HEK293 (cell line): ENCODE results near the gene TP53I3.

Experiments used
- CTCF ChIA-PET: fragments of 350-600 bp; formaldehyde crosslinking; extraction: SDS; loops from one replicate; lab custom pipeline; 2021; ENCODE audit warnings: antibody characterized with exemption; lab: Yijun Ruan, JAX
- POLR2A ChIA-PET: fragments of 300-600 bp; formaldehyde crosslinking; extraction: SDS; loops from one replicate; lab custom pipeline; 2020; ENCODE audit warnings: antibody characterized with exemption, inconsistent platforms; lab: Yijun Ruan, JAX
- H3K27ac ChIP-seq: fragments of 200-500 bp; sonication (Bioruptor generic); 2 replicates; pipeline ENCODE4 v1.5.1; 2014; ENCODE audit warnings: low read depth, low read length, control low read depth, inconsistent platforms; ENCODE audit errors: extremely low read depth
- H3K36me3 ChIP-seq, 2 experiments: fragments of 200-500 bp in 1 of 2; sonication (Bioruptor generic) in 1 of 2; 1 replicate in 1 of 2; 2 replicates in 1 of 2; pipeline ENCODE4 v1.5.1; 2014 to 2017; ENCODE audit warnings: inconsistent platforms in 2 of 2, low read length in 2 of 2; ENCODE audit not compliant: control insufficient read depth in 2 of 2, insufficient read depth in 1 of 2
- H3K4me1 ChIP-seq: fragments of 200-500 bp; sonication (Bioruptor generic); 2 replicates; pipeline ENCODE4 v1.5.1; 2014; ENCODE audit warnings: mild to moderate bottlenecking, low read length, inconsistent platforms; ENCODE audit not compliant: control insufficient read depth, insufficient read depth
- H3K4me3 ChIP-seq: 2 replicates; pipeline ENCODE4 v1.5.1; 2011; ENCODE audit warnings: low read depth, mild to moderate bottlenecking, control low read depth, low read length, moderate library complexity
- H3K9me3 ChIP-seq: fragments of 200-500 bp; sonication (Bioruptor generic); 2 replicates; pipeline ENCODE4 v1.5.1; 2014; ENCODE audit warnings: low read depth, low read length, inconsistent platforms; ENCODE audit not compliant: control insufficient read depth, insufficient read depth
- GLIS1 ChIP-seq: fragments of 450-650 bp; formaldehyde crosslinking; IDR thresholded peaks from 2 replicates; pipeline ENCODE4 v1.5.1; 2016; ENCODE audit warnings: missing biosample characterization, missing genetic modification characterization
- IKZF3 ChIP-seq: fragments of 450-650 bp; IDR thresholded peaks from 2 replicates; pipeline ENCODE4 v1.5.0; 2018; ENCODE audit warnings: missing biosample characterization, mild to moderate bottlenecking, missing genetic modification characterization, moderate library complexity
- KLF1 ChIP-seq: fragments of 450-650 bp; formaldehyde crosslinking; IDR thresholded peaks from 2 replicates; pipeline ENCODE4 v1.5.1; 2016; ENCODE audit warnings: missing biosample characterization, missing genetic modification characterization
- PRDM1 ChIP-seq: fragments of 450-650 bp; formaldehyde crosslinking; IDR thresholded peaks from 2 replicates; pipeline ENCODE4; 2016; ENCODE audit warnings: missing biosample characterization, missing genetic modification characterization
- RBAK ChIP-seq: fragments of 450-650 bp; formaldehyde crosslinking; IDR thresholded peaks from 2 replicates; pipeline ENCODE4 v1.5.1; 2016; ENCODE audit warnings: missing biosample characterization, missing genetic modification characterization
- SCRT2 ChIP-seq: fragments of 450-650 bp; formaldehyde crosslinking; IDR thresholded peaks from 2 replicates; pipeline ENCODE4 v1.5.1; 2016; ENCODE audit warnings: missing biosample characterization, missing genetic modification characterization
- SP2 ChIP-seq: fragments of 450-650 bp; formaldehyde crosslinking; IDR thresholded peaks from 2 replicates; pipeline ENCODE4 v1.5.1; 2016; ENCODE audit warnings: missing biosample characterization, missing genetic modification characterization
- YY1 ChIP-seq: fragments of 450-650 bp; formaldehyde crosslinking; IDR thresholded peaks from 2 replicates; pipeline ENCODE4 v1.5.1; 2018; ENCODE audit warnings: missing biosample characterization, missing genetic modification characterization
- YY2 ChIP-seq: fragments of 450-650 bp; formaldehyde crosslinking; IDR thresholded peaks from 2 replicates; pipeline ENCODE4 v1.5.1; 2016; ENCODE audit warnings: missing biosample characterization, missing genetic modification characterization
- ZBTB48 ChIP-seq: fragments of 450-650 bp; formaldehyde crosslinking; IDR thresholded peaks from 2 replicates; pipeline ENCODE4 v1.5.1; 2016; ENCODE audit warnings: missing biosample characterization, missing genetic modification characterization
- ZFP37 ChIP-seq: fragments of 450-650 bp; formaldehyde crosslinking; IDR thresholded peaks from 2 replicates; pipeline ENCODE4 v1.5.1; 2016; ENCODE audit warnings: missing biosample characterization, missing genetic modification characterization
- ZNF121 ChIP-seq: fragments of 450-650 bp; formaldehyde crosslinking; IDR thresholded peaks from 2 replicates; pipeline ENCODE4 v1.5.1; 2016; ENCODE audit warnings: missing biosample characterization, missing genetic modification characterization
- ZNF146 ChIP-seq: fragments of 450-650 bp; formaldehyde crosslinking; IDR thresholded peaks from 2 replicates; pipeline ENCODE4 v1.5.1; 2016; ENCODE audit warnings: missing biosample characterization, missing genetic modification characterization
- ZNF175 ChIP-seq: fragments of 450-650 bp; formaldehyde crosslinking; IDR thresholded peaks from 2 replicates; pipeline ENCODE4 v1.5.1; 2016; ENCODE audit warnings: missing biosample characterization, missing genetic modification characterization
- ZNF19 ChIP-seq: fragments of 450-650 bp; formaldehyde crosslinking; IDR thresholded peaks from 2 replicates; pipeline ENCODE4; 2016; ENCODE audit warnings: missing biosample characterization, missing genetic modification characterization, low read depth
- ZNF23 ChIP-seq: fragments of 450-650 bp; formaldehyde crosslinking; IDR thresholded peaks from 2 replicates; pipeline ENCODE4 v1.5.1; 2016; ENCODE audit warnings: missing biosample characterization, missing genetic modification characterization, borderline replicate concordance
- ZNF341 ChIP-seq: fragments of 450-650 bp; formaldehyde crosslinking; IDR thresholded peaks from 2 replicates; pipeline ENCODE4; 2016; ENCODE audit warnings: low read depth, missing biosample characterization, missing genetic modification characterization
- ZNF394 ChIP-seq: fragments of 450-650 bp; formaldehyde crosslinking; IDR thresholded peaks from 2 replicates; pipeline ENCODE4 v1.5.1; 2016; ENCODE audit warnings: missing biosample characterization, missing genetic modification characterization, mild to moderate bottlenecking, moderate library complexity, borderline replicate concordance
- ZNF544 ChIP-seq: fragments of 450-650 bp; formaldehyde crosslinking; IDR thresholded peaks from 2 replicates; pipeline ENCODE4 v1.5.0; 2017; ENCODE audit warnings: missing biosample characterization, missing genetic modification characterization
- ZNF654 ChIP-seq: fragments of 450-650 bp; formaldehyde crosslinking; IDR thresholded peaks from 2 replicates; pipeline ENCODE4 v1.5.1; 2016; ENCODE audit warnings: low read depth, missing biosample characterization, missing genetic modification characterization
- ZNF677 ChIP-seq: fragments of 450-650 bp; IDR thresholded peaks from 2 replicates; pipeline ENCODE4 v1.5.0; 2018; ENCODE audit warnings: missing biosample characterization, mild to moderate bottlenecking, missing genetic modification characterization, moderate library complexity
- ZNF76 ChIP-seq: fragments of 450-650 bp; formaldehyde crosslinking; IDR thresholded peaks from 2 replicates; pipeline ENCODE4; 2016; ENCODE audit warnings: low read depth, missing biosample characterization, missing genetic modification characterization, borderline replicate concordance
- ZNF843 ChIP-seq: fragments of 450-650 bp; formaldehyde crosslinking; IDR thresholded peaks from 2 replicates; pipeline ENCODE4 v1.5.1; 2016; ENCODE audit warnings: missing biosample characterization, missing genetic modification characterization
- ZSCAN16 ChIP-seq: fragments of 450-650 bp; formaldehyde crosslinking; IDR thresholded peaks from 2 replicates; pipeline ENCODE4 v1.5.1; 2016; ENCODE audit warnings: missing biosample characterization, missing genetic modification characterization
- ZSCAN30 ChIP-seq: fragments of 450-650 bp; IDR thresholded peaks from 2 replicates; pipeline ENCODE4 v1.5.1; 2018; ENCODE audit warnings: missing biosample characterization, mild to moderate bottlenecking, missing genetic modification characterization, moderate library complexity
- TF ChIP-seq, protein P1 (sequence below): fragments of 450-650 bp; formaldehyde crosslinking; conservative IDR thresholded peaks from 2 replicates; pipeline ENCODE4 v1.5.1; 2016; ENCODE audit warnings: low read depth, missing biosample characterization, missing genetic modification characterization
- TF ChIP-seq, protein P2 (sequence below): fragments of 450-650 bp; formaldehyde crosslinking; IDR thresholded peaks from 2 replicates; pipeline ENCODE4 v1.5.1; 2017; ENCODE audit warnings: missing biosample characterization, missing genetic modification characterization
- TF ChIP-seq, protein P3 (sequence below): fragments of 450-650 bp; formaldehyde crosslinking; IDR thresholded peaks from 2 replicates; pipeline ENCODE4 v1.5.1; 2016; ENCODE audit warnings: missing biosample characterization, missing genetic modification characterization
- TF ChIP-seq, protein P4 (sequence below): fragments of 450-650 bp; formaldehyde crosslinking; IDR thresholded peaks from 2 replicates; pipeline ENCODE4 v1.5.1; 2016; ENCODE audit warnings: missing biosample characterization, missing genetic modification characterization

TP53I3 gene, protein sequence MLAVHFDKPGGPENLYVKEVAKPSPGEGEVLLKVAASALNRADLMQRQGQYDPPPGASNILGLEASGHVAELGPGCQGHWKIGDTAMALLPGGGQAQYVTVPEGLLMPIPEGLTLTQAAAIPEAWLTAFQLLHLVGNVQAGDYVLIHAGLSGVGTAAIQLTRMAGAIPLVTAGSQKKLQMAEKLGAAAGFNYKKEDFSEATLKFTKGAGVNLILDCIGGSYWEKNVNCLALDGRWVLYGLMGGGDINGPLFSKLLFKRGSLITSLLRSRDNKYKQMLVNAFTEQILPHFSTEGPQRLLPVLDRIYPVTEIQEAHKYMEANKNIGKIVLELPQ

DNA sequence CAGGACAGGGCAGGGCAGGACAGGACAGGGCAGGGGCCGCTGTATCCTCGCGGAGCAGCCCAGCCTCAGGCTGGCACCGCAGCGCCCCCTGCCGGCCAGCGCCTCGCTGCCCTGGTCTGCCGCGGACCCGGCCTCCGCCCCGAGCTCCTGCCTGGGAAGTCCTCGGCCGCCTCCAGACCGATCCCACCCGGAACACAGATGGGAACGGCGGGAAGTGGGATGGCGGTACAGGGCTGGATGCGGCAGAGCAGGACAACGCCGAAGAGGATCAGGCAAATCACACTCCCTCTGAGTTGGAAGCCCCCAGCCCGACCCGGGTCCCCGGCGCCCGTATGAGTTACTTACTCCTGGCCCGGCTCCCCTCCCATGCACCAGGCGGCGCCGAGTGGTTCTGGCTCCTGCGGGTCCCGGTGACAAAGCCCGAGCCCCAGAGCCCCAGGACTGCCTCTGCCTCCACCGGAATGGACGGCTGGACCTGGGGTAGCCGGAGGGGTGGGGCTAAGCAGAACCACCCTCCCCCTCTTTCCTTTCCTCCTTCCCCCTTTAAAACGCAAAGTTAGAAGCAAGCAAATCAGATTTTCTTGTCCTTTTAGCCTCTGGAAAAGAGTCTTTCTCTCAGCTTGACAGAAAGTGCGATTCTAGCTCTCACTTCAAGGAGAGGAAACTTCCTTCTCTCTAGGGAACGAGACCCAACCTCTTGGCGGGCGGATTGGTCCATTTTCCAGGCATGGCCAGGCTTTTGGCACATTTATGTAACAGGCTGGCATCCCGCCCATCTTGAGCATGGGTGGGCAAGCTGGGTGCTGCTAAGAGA is at the start of gene TP53I3:
TP53I3 (minus strand) TSS at position 449 of the 814 bp plus-strand sequence. CDS start 508 bp downstream, outside the sequence.
- H3K36me3 ChIP-seq: peaks cover 3 to 43% of the 10 kb centered on the region in 2 experiments; a peak in 2 of 3 replicates
- H3K9me3 ChIP-seq: no peaks in the 10 kb centered on the region
- ChIA-PET CTCF (interaction anchor here (0.5 to 3.1 kb wide), 35 partner anchors 9 to 560 kb away, joined by 3 to 23 read pairs (median 4); partner anchors contain the start of gene ATAD2B), POLR2A (interaction anchor here (0.6 to 2.4 kb wide), 9 partner anchors 8 to 260 kb away, joined by 3 to 14 read pairs (median 4); partner anchors contain the start of genes ATAD2B, SF3B6 and WDCP)
- peak within 1 kb of the TSS; percentile 68 for H3K4me3 ChIP-seq
- peak within 1 kb of the TSS; percentile 79 for H3K27ac ChIP-seq
- H3K4me1 ChIP-seq: no peaks in the 10 kb centered on the region
- peak; percentile 63; the same call in 1 of the 2 replicates for TF ChIP-seq ZNF76 (tag by site-specific recombination)
- TF ChIP-seq ZNF654 (tag by site-specific recombination): peak; percentile 20; the same call in 1 of the 2 replicates
- no peak for TF ChIP-seq ZNF394 (tag by site-specific recombination)
- TF ChIP-seq, protein P1, sequence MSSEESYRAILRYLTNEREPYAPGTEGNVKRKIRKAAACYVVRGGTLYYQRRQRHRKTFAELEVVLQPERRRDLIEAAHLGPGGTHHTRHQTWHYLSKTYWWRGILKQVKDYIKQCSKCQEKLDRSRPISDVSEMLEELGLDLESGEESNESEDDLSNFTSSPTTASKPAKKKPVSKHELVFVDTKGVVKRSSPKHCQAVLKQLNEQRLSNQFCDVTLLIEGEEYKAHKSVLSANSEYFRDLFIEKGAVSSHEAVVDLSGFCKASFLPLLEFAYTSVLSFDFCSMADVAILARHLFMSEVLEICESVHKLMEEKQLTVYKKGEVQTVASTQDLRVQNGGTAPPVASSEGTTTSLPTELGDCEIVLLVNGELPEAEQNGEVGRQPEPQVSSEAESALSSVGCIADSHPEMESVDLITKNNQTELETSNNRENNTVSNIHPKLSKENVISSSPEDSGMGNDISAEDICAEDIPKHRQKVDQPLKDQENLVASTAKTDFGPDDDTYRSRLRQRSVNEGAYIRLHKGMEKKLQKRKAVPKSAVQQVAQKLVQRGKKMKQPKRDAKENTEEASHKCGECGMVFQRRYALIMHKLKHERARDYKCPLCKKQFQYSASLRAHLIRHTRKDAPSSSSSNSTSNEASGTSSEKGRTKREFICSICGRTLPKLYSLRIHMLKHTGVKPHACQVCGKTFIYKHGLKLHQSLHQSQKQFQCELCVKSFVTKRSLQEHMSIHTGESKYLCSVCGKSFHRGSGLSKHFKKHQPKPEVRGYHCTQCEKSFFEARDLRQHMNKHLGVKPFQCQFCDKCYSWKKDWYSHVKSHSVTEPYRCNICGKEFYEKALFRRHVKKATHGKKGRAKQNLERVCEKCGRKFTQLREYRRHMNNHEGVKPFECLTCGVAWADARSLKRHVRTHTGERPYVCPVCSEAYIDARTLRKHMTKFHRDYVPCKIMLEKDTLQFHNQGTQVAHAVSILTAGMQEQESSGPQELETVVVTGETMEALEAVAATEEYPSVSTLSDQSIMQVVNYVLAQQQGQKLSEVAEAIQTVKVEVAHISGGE (tag by site-specific recombination): peak; percentile 60; the same call in 1 of the 2 replicates
- peak; percentile 83; the same call in 1 of the 2 replicates for TF ChIP-seq ZSCAN30
- TF ChIP-seq ZBTB48 (tag by site-specific recombination): peak; percentile 63; the same call in 1 of the 2 replicates
- TF ChIP-seq, protein P2, sequence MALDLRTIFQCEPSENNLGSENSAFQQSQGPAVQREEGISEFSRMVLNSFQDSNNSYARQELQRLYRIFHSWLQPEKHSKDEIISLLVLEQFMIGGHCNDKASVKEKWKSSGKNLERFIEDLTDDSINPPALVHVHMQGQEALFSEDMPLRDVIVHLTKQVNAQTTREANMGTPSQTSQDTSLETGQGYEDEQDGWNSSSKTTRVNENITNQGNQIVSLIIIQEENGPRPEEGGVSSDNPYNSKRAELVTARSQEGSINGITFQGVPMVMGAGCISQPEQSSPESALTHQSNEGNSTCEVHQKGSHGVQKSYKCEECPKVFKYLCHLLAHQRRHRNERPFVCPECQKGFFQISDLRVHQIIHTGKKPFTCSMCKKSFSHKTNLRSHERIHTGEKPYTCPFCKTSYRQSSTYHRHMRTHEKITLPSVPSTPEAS (tag by site-specific recombination): 0 out of 2 replicates have a peak, but pooled peaks have one; percentile 36
- 0 out of 2 replicates have a peak, but pooled peaks have one; percentile 8 for TF ChIP-seq SCRT2
- peak; percentile 82; the same call in 1 of the 2 replicates for TF ChIP-seq ZFP37 (tag by site-specific recombination)
- TF ChIP-seq YY1 (tag by site-specific recombination): 0 out of 2 replicates have a peak, but pooled peaks have one; percentile 39
- TF ChIP-seq RBAK (tag by site-specific recombination): no peak
- TF ChIP-seq ZNF146 (tag by site-specific recombination): no peak
- TF ChIP-seq ZNF544 (tag by site-specific recombination): no peak
- no peak for TF ChIP-seq ZSCAN16 (tag by site-specific recombination)
- no peak for TF ChIP-seq ZNF677
- TF ChIP-seq, protein P3, sequence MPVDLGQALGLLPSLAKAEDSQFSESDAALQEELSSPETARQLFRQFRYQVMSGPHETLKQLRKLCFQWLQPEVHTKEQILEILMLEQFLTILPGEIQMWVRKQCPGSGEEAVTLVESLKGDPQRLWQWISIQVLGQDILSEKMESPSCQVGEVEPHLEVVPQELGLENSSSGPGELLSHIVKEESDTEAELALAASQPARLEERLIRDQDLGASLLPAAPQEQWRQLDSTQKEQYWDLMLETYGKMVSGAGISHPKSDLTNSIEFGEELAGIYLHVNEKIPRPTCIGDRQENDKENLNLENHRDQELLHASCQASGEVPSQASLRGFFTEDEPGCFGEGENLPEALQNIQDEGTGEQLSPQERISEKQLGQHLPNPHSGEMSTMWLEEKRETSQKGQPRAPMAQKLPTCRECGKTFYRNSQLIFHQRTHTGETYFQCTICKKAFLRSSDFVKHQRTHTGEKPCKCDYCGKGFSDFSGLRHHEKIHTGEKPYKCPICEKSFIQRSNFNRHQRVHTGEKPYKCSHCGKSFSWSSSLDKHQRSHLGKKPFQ (tag by site-specific recombination): no peak
- TF ChIP-seq ZNF341 (tag by site-specific recombination): peak; percentile 51; the same call in 1 of the 2 replicates
- TF ChIP-seq ZNF175: no peak
- no peak for TF ChIP-seq ZNF19 (tag by site-specific recombination)
- peak; percentile 91; the same call in 1 of the 2 replicates for TF ChIP-seq ZNF121 (tag by site-specific recombination)
- TF ChIP-seq IKZF3: peak; percentile 98
- no peak for TF ChIP-seq ZNF23 (tag by site-specific recombination)
- TF ChIP-seq ZNF843 (tag by site-specific recombination): peak; percentile 16; the same call in 1 of the 2 replicates
- TF ChIP-seq KLF1 (tag by site-specific recombination): peak; percentile 25; the same call in 1 of the 2 replicates
- TF ChIP-seq, protein P4, sequence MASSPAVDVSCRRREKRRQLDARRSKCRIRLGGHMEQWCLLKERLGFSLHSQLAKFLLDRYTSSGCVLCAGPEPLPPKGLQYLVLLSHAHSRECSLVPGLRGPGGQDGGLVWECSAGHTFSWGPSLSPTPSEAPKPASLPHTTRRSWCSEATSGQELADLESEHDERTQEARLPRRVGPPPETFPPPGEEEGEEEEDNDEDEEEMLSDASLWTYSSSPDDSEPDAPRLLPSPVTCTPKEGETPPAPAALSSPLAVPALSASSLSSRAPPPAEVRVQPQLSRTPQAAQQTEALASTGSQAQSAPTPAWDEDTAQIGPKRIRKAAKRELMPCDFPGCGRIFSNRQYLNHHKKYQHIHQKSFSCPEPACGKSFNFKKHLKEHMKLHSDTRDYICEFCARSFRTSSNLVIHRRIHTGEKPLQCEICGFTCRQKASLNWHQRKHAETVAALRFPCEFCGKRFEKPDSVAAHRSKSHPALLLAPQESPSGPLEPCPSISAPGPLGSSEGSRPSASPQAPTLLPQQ: peak; percentile 57
- TF ChIP-seq PRDM1 (tag by site-specific recombination): peak; percentile 81
- 0 out of 2 replicates have a peak, but pooled peaks have one; percentile 12 for TF ChIP-seq GLIS1
- peak; percentile 67 for TF ChIP-seq SP2 (tag by site-specific recombination)
- peak; percentile 34; the same call in 1 of the 2 replicates for TF ChIP-seq YY2
